Measurements from ENCODE around the gene ICE2.

ICE2 gene

DNA sequence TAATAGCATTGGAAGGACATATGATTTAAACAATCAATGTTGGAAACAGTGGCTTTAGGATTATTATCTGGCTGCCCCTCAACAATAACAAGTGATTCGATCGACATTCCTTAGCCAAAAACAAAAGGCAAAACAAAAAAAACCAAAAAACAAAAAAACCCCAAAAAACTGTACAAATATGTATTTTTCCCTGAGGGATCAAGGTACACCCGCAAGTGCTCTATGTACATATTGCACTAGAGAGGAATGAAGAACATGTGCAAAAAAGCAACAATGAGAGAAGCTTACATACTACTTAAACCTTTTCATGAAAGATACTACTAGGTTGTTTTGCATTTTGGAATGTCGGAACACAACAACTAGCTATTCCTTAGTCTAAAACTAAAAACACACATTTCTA is 14.2 kb upstream of the ICE2 start:
- no peak for DNase-seq (ENCODE audit: low spot score)

DNA sequence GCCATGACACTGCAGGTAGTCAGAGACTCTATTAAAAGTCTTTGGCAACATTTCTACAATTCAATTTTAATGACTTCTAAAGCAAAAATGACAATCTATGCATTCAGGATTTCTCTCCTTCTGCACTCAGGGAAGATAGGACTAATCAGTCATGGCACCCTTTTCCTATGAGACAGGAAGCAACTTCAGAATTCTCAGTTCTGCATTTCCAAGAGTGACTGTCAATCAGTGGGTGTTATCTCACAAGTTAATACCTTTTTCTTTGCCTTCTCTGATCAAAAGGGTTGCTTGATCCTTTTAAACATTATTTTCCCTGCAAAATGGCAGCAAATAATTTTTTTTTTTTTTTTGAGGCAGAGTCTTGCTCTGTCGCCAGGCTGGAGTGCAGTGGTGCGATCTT is 7.8 kb upstream of the ICE2 start:
- DNase-seq (ENCODE audit: low spot score) = no peak

DNA sequence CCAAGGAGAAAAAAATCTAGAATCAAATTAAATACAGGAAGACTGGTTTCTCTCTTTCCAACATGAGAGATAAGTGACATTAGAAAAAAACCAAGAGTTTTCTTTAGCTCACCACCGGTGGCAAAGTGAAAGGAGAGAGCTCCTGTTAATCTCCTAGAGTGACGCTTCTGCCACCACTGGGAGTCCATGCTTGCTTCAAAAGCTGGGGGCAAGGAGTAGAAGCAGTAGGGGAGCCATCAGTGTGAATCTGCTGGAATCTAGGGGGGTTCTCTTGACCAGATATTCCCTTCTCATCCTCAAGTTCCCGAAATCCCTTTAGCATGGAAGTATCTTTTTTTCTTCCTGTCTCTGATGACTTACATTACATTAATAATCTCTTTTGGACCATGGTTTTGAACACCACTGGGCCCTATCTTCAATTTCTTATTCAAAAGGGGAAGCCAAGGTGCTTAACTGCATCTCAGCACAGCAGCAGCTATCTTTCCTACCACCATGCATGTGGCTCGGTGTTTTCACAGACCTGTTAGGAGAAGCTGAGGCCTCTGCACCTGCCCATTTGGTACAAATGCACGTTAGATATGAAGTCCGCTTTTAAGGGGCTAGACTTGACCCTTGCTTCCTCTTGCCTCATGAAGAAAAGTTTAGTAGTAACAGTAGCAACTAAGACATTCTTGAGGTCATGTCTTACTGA is 6.6 kb upstream of the ICE2 start:
- no peak for DNase-seq (ENCODE audit: low spot score)

DNA sequence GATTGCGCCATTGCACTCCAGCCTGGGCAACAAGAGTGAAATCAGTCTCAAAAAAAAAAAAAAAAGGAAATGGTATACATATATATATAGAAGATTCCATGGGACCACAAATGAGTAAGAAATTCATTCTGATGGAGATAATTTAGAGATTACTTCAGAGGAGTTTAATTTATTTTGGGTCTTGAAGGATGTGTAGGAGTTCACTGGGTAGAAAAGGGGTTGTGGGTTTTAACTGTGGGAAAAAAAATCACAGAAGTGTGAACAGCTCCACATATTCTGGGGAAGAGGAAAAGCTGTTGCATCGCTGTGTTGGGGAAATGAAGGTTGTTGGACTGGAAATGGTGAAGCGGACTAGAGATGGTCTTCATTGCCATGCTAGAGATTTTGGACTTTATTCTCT is 4.1 kb upstream of the ICE2 start:
- no peak for DNase-seq (ENCODE audit: low spot score)

DNA sequence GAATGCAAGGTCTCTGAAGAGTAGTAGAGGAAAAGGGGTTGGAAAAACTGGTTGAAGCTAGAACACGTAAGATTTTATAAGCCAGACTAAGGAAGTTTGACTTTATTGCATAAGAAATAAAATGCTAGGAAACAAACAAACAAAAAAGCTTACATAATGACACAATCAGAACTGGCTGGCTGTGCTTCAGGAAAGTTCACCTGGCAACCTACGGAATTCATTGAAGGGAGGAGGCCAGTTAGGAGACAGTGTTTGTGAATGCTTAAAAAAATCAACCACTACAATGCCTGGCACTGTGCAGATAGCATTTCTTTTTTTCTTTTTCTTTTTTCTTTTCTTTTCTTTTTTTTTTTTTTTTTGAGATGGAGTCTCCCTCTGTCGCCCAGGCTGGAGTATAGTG is 1.9 kb upstream of the ICE2 start:
- DNase-seq (ENCODE audit: low spot score) = no peak

DNA sequence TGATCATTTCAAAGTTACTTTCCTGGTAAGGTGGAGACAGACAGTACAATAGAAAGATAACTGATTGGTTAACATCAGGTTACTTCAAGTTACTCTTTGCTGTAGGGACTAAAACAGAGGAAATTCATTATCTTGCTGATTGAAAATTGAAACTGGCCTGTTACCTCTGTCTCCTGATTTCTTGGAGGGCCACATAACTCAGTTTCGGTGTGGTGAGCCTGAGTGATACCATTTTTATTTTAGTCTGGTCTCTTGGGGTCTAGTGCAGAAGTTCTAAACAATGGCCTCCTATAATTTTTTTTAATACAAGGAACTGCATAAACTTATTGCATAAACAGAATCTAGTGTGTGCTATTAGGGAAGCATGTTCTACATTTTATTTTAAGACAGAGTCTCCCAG is 1.2 kb upstream of the ICE2 start:
- DNase-seq (ENCODE audit: low spot score) = no peak

DNA sequence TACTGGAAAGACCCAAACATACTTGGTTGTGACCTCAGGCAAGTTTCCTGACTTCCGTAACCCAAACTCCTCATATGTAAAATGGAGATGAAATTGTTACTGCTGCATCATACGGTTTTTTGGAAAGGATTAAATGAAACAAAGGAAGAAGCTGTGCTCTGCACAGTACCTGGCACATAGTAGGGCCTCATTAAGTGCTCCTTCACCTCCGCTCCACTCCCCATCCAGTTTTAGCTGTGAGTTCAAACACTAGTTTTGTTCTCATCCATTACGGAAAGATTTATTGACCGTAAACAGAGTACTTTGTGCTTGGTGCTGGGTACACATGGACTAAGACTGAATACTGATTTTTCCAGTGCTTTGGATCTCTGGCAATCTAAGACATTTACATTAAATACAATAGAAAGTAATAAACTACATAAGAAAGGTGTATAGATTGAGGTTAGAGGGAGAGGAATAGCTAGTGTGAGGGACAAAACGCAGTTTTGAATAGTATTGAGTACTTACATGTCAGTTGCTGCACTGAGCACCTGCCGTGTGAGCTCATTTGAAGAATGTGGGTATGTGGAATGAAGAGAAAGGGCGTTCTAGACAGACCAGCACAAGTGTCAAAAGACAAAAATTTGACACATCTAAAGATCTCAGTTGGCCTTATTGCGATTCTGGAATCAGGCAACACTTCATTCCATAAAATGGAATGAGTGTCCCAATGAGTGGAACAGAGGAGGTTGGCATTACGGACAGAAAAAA is 594 bp upstream of the ICE2 start:
- peak; percentile 10 for DNase-seq (ENCODE audit: low spot score)

DNA sequence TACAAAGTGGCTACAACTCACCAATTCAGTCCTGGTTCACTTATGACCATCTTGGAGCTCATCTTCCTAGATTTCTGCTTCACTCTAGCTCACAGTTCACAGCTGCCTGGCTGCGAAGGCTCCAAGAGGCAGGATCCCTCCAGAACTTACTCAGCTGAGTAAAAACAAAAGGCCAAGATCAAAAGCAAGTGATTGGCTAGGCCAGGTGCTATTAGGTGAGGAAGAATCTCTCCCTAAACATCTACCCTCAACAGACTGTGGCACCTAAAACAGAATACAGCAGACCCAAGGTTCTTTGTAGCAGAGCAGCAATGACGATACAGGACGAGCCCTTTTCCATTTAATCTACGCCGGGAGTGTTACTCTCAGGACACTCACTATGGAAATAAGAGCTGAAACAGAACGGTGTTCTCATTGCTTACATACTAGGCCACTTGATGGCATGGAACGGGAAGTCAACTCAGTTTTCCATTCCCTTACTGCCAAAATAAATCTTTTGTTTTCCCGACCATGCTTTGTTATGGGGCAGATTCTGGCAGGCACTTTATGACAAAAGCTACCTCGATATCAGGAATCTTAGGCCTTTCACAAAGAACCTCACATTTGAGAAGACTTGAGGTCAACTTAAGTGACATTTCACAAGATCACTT is 901 bp downstream of the ICE2 start:
- no peak for DNase-seq (ENCODE audit: low spot score)

DNA sequence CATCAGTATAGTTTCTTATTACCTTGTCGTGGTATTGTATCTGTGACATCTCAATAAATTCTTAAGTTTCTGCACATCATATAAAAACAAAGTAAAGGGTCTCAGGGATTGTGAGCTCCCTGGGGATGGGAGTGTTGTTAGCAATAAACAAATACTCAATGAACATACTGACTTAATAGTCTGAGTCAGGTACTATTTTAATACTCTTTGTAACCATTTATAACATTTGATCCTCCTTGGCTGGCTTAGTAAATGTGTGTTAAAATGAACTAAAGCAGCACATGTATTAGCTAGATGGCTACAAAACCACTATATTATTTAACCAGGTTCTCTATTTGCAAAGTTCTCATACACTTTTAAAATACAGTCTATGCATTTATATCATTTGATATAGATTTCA is 1.8 kb downstream of the ICE2 start:
- DNase-seq (ENCODE audit: low spot score) = no peak

DNA sequence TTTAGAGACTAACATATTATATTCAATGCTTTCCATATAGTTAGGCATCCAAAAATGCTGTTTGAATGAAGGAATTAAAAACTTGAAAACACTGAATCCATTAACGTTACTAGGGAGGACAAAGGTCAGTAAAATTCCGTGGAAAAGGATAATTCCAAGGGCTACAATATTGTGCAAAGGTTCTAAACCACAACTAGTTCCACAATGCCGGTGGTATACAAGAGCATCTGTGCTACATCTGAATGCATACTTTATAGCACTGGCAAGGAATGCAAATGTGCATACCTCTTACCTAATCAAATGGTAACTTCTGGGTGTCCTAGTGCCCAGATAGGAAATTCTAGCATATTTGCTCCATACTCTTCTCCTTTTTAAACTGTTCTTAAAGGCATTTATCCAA is 2.2 kb downstream of the ICE2 start:
- no peak for DNase-seq (ENCODE audit: low spot score)

DNA sequence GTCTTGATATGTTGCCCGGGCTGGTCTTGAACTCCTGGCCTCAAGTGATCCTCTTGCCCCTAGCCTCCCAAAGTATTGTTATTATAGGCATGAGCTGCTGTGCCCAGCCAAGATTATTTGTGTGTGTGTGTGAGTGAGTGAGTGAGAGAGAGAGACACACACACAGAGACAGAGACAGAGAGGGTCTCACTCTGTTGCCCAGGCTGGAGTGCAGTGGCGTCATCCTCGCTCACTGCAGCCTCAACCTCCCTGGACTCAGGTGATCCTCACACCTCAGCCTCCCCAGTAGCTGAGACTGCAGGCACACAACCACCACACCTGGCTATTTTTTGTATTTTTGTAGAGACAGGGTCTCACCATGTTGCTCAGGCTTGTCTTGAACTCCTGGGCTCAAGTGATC is 5.8 kb downstream of the ICE2 start:
- DNase-seq (ENCODE audit: low spot score) = no peak

DNA sequence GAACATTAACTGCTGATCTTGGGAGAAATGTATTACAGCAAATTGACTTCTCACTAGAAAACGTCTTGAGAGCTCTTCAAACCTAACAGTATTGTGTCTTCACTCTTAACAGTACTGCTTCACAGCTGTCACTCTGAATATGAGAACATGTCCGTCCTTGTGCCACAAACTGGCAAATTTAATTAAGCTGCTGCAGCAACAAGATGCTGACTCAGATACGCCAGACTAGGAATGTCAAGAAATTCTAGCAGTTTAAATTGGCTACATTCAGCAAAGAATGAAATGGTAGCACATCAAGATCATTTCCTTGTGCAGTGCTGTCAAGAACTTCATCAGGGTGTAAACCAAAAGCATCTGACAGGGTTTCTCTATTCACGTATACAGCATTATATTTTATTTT is 7.6 kb downstream of the ICE2 start:
- no peak for DNase-seq (ENCODE audit: low spot score)

DNA sequence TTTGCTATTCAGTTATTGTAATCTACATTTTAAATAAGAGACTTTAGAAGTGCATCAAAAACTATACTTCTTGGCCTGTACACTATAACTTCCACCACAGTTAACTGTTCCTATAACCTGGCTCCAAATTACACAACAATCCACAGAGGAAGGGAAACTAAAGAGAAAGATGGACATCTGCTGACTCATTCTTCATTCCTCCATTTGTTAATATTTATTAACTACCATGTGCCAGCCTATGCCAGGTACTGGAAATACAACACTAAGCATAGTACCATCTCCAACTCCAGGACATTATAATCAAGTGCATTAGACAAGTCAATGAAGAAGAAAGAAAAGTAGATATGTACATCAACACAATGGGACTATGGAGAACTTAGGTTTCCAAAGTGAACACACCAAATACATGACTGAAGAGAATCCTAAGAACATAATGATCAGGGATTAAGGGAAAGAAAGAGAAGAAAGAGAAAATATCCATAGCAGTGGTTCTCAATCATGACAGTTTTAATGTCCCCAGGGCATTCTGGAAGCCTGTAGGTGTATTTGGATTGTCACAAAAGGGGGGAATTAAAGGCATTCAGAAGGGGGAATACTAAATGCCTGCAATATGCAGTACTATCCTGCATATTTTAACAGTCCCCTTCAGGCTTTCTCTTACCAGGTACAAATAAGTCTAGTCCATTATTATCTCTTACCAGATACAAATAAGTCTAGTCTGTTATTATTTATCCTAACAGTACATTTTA is 8.9 kb downstream of the ICE2 start:
- no peak for DNase-seq (ENCODE audit: low spot score)

DNA sequence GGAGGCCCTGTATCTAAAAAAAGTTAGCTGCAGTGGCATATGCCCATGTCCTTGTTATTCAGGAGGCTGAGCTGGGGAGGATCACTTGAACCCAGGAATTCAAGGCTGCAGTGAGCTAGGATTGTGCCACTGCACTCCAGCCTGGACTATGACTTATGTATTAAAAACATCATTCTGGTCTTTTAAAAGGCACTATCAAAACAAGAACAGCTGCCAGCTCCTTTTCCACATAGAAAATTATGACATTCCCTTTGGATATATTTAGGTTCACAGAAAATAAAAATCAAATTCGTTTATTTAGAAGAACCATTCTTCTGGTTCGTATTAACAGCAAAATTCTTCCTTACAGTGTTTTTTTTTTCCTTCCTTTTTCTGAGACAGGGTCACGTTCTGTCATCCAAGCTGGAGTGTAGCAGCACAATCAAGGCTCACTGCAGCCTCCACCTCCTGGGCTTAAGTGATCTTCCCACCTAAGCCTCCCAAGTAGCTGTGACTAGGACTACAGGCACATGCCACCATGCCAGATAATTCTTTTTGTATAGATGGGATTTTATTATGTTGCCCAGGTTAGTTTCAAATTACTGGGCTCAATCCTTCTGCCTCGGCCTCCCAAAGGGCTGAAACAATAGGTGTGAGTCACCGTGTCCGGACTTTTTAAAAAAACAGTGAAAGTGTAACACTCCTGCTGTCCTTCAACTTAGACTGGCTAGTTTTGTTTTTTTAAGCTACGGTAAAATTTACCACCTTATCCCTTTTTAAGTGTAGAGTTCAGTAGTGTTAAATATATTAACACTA is 13.9 kb downstream of the ICE2 start:
- DNase-seq (ENCODE audit: low spot score) = no peak

DNA sequence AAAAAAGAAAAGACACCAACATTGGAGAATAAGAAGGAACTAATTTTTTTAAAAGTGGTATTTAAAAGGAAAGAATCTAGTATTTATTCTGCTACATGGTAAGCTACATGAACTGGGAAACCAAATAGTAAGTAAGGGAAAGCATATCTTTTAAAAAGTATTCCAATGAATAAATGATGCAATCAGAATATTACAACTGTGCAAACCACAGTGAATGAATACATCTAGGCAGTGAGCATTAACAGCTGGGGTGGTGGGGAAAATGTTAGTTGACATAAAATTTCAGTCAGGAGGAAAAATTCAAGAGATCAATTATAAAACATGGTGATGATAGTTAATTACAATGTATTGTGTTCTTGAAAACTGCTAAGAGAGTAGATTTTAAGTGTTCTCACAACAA is 16.9 kb downstream of the ICE2 start:
- DNase-seq (ENCODE audit: low spot score) = no peak

DNA sequence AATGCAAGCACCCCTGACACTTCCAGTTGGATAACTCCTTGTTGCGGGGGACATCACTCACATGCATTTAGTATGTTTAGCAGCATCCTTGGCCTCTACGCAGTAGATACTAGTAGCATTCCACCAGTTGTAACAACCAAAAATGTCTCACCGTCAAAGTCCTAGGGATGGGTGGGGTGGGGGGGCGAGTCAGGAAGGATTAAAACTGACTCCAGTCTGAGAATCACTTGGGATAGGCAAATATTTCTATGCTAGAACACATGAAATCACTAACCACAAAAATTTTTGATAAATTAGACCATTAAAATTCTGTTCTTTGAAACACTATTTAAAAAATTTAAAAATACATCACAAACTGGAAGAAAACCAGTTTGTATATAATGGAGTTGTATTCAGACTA is 18.0 kb downstream of the ICE2 start:
- DNase-seq (ENCODE audit: low spot score) = no peak

DNA sequence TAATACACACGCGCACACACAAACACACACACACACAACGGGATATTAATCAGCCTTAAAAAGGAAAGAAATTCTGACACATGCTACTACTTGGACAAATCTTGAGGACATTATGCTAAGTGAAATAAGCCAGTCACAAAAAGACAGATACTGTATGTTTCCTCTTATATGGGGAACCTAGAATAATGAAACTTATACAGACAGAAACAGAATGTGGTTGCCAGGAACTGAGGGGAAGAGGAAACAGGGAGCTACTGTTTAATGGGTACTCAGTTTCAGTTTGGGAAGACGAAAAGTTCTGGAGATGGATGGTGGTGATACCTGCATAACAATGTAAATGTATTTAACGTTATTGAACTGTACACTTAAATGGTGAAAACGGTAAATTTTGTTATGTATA is 20.2 kb downstream of the ICE2 start:
- no peak for DNase-seq (ENCODE audit: low spot score)

DNA sequence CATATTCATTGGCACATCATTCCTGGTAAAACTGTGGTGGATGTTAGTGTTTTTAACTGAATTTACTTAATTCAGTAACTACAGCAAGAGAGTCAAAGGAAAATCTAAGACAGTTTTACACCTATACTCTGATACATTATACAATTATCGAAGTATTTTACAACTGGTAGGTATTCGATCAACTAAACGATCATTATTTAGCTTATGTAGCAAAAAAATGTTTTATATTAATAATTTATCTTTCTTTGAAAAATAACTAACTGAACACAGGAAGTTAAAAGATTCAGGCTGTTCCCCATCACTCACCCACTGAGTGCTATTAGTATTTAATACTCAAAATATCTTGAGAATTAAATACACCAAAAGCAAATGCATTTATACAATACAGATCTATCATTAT is 21.0 kb downstream of the ICE2 start:
- no peak for DNase-seq (ENCODE audit: low spot score)

DNA sequence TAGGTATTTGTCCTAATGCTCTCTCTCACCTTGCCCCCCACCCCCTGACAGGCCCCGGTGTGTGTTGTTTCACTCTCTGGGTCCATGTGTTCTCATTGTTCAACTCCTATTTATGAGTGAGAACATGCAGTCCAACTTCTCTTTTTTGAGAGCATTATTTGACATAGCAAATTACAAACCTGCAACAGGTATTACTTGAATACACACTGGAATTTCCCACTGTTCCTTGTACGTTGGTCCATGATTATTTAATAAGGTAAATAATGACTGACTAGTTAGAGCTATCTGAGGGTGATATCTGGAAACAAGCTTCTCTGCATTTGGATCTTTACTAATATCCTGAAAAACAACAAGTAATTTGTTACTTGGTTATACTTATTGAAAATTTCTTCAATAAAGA is 24.1 kb downstream of the ICE2 start:
- no peak for DNase-seq (ENCODE audit: low spot score)

DNA sequence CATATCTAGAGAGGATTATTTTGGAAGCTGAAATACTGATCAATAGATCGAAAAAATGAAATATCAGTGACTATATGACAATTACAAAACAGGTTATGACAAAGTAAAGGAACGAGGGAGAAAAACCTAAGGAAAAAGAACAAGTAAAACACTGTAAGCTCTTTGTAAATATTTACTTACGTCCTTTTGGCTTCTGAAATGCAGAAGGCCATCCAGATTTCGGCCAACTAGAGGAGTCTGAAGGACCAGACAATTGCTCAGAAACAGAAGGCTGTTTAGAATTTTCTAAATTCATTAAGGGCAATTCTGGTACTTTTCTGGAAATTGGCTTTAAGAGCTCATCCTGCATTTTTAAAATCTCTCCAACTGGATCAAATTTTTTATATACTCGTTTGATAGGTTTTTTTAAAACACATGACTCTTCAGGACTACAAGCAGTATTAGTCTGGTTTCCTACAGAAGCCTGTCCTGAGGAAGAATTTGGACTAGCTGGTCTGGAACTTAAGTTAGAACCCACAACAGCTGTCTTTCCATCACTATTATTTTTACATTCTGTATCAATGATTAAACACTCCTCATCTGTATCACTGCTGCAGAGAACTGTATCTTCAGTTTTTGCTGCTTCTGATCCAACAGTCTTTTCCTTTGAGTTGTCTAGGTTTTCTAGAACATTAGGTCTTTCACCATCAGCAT is 30.1 kb downstream of the ICE2 start:
- DNase-seq (ENCODE audit: low spot score) = no peak

DNA sequence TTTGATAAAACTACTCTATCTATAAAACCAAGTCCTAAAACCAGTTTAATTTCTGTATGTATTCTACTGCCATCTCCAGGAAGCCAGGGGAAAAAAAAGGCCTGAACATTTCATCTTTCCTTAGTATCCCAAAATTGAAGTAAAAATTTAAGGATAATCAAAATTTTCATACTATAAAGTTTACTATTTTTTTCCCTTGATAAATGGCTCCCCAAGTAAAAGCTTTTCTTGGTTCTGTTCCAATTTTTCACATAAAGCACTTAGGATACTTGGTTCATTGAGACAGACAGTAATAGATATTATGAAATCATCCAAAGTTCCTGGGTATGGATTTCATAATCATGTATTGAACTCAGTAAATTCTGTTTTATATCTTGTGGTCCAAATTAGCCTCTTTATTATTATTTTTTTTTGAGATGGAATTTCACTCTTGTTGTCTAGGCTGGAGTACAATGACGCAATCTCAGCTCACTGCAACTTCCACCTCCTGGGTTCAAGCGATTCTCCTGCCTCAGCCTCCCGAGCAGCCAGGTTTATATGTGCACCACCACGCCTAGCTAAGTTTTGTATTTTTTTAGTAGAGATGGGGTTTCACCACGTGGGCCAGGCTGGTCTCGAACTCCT is 34.5 kb downstream of the ICE2 start:
- DNase-seq (ENCODE audit: low spot score) = no peak
